Transverse colon (tissue), 4 donors: Measurements from ENCODE around the gene SPHK1. TPM values are rescaled to one million over a fixed set of nuclear protein-coding genes. Genes with fewer than 3 reads are reported as not detected.
A peak's percentile ranks its signal among the peaks of the same experiment; 100 is the strongest.

ENCODE experiments used
- DNase-seq: peaks from one replicate; pipeline ENCODE4 v3.0.0-alpha.2; 2019
- H3K27ac ChIP-seq, 4 donors: fragments of 200-600 bp; sonication (generic); 2 replicates each; pipeline ENCODE4 v1.5.1; 2016 to 2018; ENCODE audit warnings: inconsistent platforms in 4 of 4
- H3K27me3 ChIP-seq: fragments of 200-600 bp; sonication (generic); 2 replicates; pipeline ENCODE4 v1.5.1; 2017; ENCODE audit warnings: inconsistent platforms
- H3K36me3 ChIP-seq, 4 donors: fragments of 200-600 bp; sonication (generic); 2 replicates each; pipeline ENCODE4 v1.5.1; 2017 to 2019; ENCODE audit warnings: inconsistent platforms in 4 of 4
- H3K4me1 ChIP-seq, 4 donors: fragments of 200-600 bp; sonication (generic); 2 replicates each; pipeline ENCODE4 v1.5.1; 2017 to 2020; ENCODE audit warnings: inconsistent platforms in 4 of 4
- H3K4me3 ChIP-seq, 4 donors: fragments of 200-600 bp; sonication (generic); 1 replicate in 1 of 4; 2 replicates in 3 of 4; pipeline versions ENCODE4 v1.5.1 to v1.6.1; 2017 to 2019; ENCODE audit warnings: inconsistent platforms in 4 of 4
- H3K9me3 ChIP-seq, 2 donors: fragments of 200-600 bp; sonication (generic); 2 replicates each; pipeline ENCODE4 v1.5.1; 2017 to 2019; ENCODE audit warnings: inconsistent platforms in 2 of 2
- EP300 ChIP-seq: sonication (generic); formaldehyde crosslinking; IDR thresholded peaks from one replicate; pipeline ENCODE4 v1.6.1; 2017; ENCODE audit warnings: antibody characterized with exemption, low read depth
- POLR2A ChIP-seq: fragments of 450-650 bp; IDR thresholded peaks from one replicate; pipeline ENCODE4 v1.6.1; 2016; ENCODE audit warnings: antibody characterized with exemption, mild to moderate bottlenecking, moderate library complexity
- POLR2AphosphoS5 ChIP-seq, 3 donors: sonication (generic); formaldehyde crosslinking; IDR thresholded peaks; one replicate each; pipeline ENCODE4 v1.6.1; 2016; ENCODE audit warnings: antibody characterized with exemption in 3 of 3
- WGBS, 2 donors: methylation state at CpG; one replicate each; pipeline ENCODE4 v1.1.5; 2018; ENCODE audit warnings: low coverage in 1 of 2; 5-methylcytosine and 5-hydroxymethylcytosine counted together
- in situ Hi-C, 4 donors: fragments of 200-750 bp; cut with MboI; loops; one replicate each; pipeline versions ENCODE4 v1.15.0 to v1.15.1; 2017; ENCODE audit warnings: low sequenced_read_pairs in 3 of 4, low pct_ligation_motif_present in 1 of 4, low pct_unique_long_range_greater_than_20kb in 1 of 4
- intact Hi-C: fragments of 100-400 bp; cut with DNase I; formaldehyde crosslinking; loops from one replicate; pipeline ENCODE4 v1.15.1; 2023; ENCODE audit warnings: low total_unique reads
- total RNA-seq, 4 donors: library from RNA; depleted of rRNA; stranded (reverse); fragments of >200 nt; gene quantifications; one replicate each; pipeline ENCODE4 v1.1.0, GENCODE V29; 2016
- TF ChIP-seq, protein P1 (sequence below), 5 experiments: fragments of 200-600 bp in 3 of 5; fragments of 450-650 bp in 2 of 5; sonication (generic) in 3 of 5; IDR thresholded peaks; 1 replicate in 2 of 5; 2 replicates in 3 of 5; pipeline ENCODE4 v1.5.1; 2016 to 2017; ENCODE audit warnings: antibody characterized with exemption in 5 of 5, inconsistent platforms in 3 of 5, mild to moderate bottlenecking in 2 of 5, moderate library complexity in 1 of 5

The SPHK1 gene
- total RNA-seq, 4 donors from 2014 or later, result 4.2 to 16.1 (median 6.8) TPM; not detected in 1

DNA sequence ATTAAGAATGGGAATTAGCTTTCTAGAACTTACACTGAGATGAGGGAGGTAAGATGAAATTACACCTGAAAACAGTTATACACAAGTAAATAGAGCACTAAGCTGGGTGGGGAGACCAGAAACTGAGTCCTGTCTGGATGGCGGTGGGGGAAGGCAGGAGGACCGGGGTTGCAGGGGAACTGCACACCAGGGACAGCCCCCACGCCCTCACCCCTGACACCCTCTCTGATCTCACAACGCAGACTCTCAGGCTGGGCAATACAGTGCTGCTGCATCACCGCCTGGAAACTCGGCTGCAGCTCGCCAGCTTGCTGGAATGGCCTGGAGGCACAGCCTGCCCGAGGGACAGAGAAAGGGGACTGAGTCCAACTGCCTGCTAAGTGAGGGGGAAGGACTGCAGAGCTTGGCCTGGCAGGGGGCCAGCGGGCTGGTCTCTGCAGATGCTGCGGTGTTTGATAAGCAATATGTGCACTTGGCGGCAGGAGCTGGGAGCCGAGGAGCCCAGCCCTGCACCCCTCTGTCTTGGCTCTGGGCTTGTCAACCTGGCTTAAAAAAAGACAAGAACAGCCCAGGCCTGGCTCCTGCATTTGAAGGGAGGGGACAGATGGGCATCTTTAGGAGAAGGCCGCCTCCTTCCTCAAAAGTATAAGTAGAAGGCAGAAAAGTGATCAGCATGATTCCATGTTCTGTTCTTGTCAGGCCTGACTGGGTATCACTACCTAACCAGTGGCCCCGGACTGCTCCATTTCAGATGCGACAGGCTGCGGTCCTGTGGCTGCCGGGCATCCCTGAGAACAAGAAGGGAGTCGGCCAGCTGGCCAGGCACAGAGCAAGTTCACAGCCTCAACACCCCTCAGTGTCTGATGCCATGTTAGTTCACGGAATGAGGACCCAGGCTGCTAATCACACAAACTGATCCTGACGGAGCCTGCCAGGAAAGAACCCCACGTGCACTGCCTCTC, 30.2 kb downstream of the SPHK1 start:
- intact Hi-C loops (no loop called here), in situ Hi-C loops (no loop called here)
- H3K9me3 ChIP-seq, result no peaks in the 10 kb centered on the region
- H3K36me3 ChIP-seq, result no peaks in the 10 kb centered on the region
- no peaks in the 10 kb centered on the region for H3K27me3 ChIP-seq
- no peak overlapping the region for H3K27ac ChIP-seq
- peak; percentile 20 for DNase-seq
- TF ChIP-seq POLR2AphosphoS5 (IDR thresholded peaks at IDR 0.05) (no peak), EP300 (no peak), POLR2A (no peak)
- TF ChIP-seq, protein P1, sequence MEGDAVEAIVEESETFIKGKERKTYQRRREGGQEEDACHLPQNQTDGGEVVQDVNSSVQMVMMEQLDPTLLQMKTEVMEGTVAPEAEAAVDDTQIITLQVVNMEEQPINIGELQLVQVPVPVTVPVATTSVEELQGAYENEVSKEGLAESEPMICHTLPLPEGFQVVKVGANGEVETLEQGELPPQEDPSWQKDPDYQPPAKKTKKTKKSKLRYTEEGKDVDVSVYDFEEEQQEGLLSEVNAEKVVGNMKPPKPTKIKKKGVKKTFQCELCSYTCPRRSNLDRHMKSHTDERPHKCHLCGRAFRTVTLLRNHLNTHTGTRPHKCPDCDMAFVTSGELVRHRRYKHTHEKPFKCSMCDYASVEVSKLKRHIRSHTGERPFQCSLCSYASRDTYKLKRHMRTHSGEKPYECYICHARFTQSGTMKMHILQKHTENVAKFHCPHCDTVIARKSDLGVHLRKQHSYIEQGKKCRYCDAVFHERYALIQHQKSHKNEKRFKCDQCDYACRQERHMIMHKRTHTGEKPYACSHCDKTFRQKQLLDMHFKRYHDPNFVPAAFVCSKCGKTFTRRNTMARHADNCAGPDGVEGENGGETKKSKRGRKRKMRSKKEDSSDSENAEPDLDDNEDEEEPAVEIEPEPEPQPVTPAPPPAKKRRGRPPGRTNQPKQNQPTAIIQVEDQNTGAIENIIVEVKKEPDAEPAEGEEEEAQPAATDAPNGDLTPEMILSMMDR (IDR thresholded peaks at IDR 0.05), result no peak
- H3K4me1 ChIP-seq, result peaks cover 0 to 19% (median 9%) of the 10 kb centered on the region in 4 donors
- 51 to 64% methylated on average over 10 to 21 of the region's 21 CpGs for WGBS, 2 donors
- H3K4me3 ChIP-seq, result no peak overlapping the region

DNA sequence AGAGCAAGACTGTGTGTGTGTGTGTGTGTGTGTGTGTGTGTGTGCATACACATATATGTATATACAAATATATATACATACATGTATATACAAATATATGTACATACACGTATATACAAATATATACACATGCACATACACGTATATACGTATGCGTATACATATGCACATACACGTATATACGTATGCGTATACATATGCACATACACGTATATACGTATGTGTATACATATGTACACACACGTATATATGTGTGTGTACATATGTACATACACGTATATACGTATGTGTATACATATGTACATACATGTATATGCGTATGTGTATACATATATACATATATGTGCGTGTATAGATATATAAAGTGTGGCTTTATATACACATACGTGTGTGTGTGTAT, 31.4 kb downstream of the SPHK1 start:
- Histone ChIP-seq H3K36me3 (no peaks in the 10 kb centered on the region), H3K9me3 (no peaks in the 10 kb centered on the region), H3K4me3 (no peak overlapping the region), H3K27me3 (no peaks in the 10 kb centered on the region), H3K4me1 (peaks cover 0 to 23% (median 11%) of the 10 kb centered on the region in 4 donors), H3K27ac (no peak overlapping the region)
- intact Hi-C loops, result no loop called here
- no peak for DNase-seq
- TF ChIP-seq, protein P1 (IDR thresholded peaks at IDR 0.05), result no peak
- TF ChIP-seq EP300, result no peak
- no peak for TF ChIP-seq POLR2AphosphoS5 (IDR thresholded peaks at IDR 0.05)
- TF ChIP-seq POLR2A, result no peak
- in situ Hi-C loops, result no loop called here
- WGBS, 2 donors, result 84 to 85% methylated on average over 15 of the region's 15 CpGs

DNA sequence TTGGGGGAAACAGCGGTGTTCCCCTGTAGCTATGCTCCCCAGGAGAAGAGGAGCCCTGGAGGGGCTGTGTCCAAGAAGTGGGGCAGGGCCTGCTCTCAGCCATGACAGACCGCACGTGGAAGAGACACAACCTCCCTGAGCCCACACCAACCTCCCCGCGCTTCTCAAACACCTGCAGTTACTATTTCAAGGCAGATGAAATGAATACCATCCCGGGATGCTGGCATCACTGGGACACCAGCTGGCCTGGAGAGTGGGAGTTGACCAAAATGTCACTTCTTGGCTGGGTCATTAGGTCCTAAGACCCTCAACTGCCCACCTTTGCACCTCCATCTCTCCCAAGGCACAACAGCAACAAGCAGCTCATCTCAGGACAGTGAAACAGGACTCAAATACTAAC, 32.0 kb downstream of the SPHK1 start:
- TF ChIP-seq POLR2AphosphoS5 (IDR thresholded peaks at IDR 0.05) (no peak), EP300 (no peak), POLR2A (no peak)
- TF ChIP-seq, protein P1 (IDR thresholded peaks at IDR 0.05), result no peak
- in situ Hi-C loops, result no loop called here
- 96% methylated on average over 6 of the region's 6 CpGs; no CpG with 5 or more reads in 1 of the 2 donors for WGBS, 2 donors

DNA sequence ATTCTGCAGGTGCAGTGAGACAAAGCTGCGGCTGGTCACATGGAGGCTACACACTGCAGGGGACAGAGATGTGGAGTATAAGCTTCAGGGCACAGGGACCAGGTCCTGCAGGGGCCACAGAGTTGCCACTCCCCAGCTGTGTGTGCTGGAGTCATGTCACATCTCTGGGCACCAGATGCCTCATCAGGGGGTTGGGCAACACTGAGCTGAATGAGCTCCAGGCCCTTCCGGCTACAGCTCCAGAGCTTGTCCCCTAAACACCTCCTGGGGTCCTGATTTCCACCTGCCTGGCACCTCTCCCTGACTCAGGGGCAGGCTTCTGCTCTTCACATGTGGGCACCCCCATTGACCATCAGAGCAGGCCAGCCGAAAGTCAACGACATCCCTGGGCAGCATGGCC, 32.5 kb downstream of the SPHK1 start:
- H3K9me3 ChIP-seq, result no peaks in the 10 kb centered on the region
- H3K4me3 ChIP-seq, result no peak overlapping the region
- no peak for DNase-seq
- H3K36me3 ChIP-seq, result no peaks in the 10 kb centered on the region
- intact Hi-C loops, result no loop called here
- WGBS, 2 donors, result 98% methylated on average over 4 of the region's 4 CpGs; no CpG with 5 or more reads in 1 of the 2 donors
- no peak for TF ChIP-seq EP300
- TF ChIP-seq POLR2AphosphoS5 (IDR thresholded peaks at IDR 0.05), result no peak
- no peak for TF ChIP-seq POLR2A
- TF ChIP-seq, protein P1 (IDR thresholded peaks at IDR 0.05), result no peak
- peaks cover 0 to 23% (median 11%) of the 10 kb centered on the region in 4 donors for H3K4me1 ChIP-seq
- no peak overlapping the region for H3K27ac ChIP-seq
- no peaks in the 10 kb centered on the region for H3K27me3 ChIP-seq
- in situ Hi-C loops, result no loop called here

More for the DNA sequence above, 32.0 kb downstream of the SPHK1 start:
- H3K4me3 ChIP-seq, result no peak overlapping the region
- H3K36me3 ChIP-seq, result no peaks in the 10 kb centered on the region
- H3K27ac ChIP-seq, result no peak overlapping the region
- H3K9me3 ChIP-seq, result no peaks in the 10 kb centered on the region
- DNase-seq, result no peak
- intact Hi-C loops, result no loop called here
- no peaks in the 10 kb centered on the region for H3K27me3 ChIP-seq
- peaks cover 0 to 23% (median 11%) of the 10 kb centered on the region in 4 donors for H3K4me1 ChIP-seq
